Choroid plexus epithelial cell (primary cell): ENCODE data around the gene SPSB2.

Experiments used
- DNase-seq: peaks from one replicate; pipeline ENCODE4 v3.0.0-alpha.2; 2010; ENCODE audit warnings: low read depth
- H3K4me3 ChIP-seq: 2 replicates; pipeline ENCODE4 v1.5.1; 2011; ENCODE audit warnings: low read depth, mild to moderate bottlenecking, control low read depth, low read length, moderate library complexity
- TF ChIP-seq, protein P1 (sequence below): conservative IDR thresholded peaks from 2 replicates; pipeline ENCODE4 v1.5.1; 2011; ENCODE audit warnings: low read depth, mild to moderate bottlenecking, control low read depth, inconsistent platforms, low read length, moderate library complexity

SPSB2 gene

DNA sequence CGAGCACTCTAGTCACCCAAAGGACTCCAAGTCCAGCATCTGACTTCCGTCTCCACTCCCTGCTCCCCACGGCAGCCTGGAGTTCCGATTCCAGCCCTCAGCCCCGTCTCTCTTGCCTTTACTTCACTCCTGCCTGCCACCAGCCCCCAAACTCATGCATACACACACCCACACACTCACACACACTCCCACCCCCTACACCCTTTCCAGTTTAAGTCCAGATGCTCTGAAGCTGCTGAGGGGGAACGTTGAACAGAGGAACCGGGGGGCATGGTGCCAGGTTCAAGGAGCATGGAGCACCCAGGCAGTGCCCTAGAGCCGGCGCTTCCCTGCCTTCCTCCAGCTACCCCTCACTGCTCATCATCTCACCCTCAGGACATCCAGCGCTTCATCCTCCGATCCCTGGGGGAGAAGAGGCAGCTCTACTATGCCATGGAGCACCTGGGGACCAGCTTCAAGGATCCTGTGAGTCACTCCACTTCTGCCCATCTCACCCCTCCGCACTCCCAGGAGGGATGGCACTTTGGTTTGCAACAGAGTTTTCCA, 41.6 kb downstream of the SPSB2 start:
- TF ChIP-seq, protein P1, sequence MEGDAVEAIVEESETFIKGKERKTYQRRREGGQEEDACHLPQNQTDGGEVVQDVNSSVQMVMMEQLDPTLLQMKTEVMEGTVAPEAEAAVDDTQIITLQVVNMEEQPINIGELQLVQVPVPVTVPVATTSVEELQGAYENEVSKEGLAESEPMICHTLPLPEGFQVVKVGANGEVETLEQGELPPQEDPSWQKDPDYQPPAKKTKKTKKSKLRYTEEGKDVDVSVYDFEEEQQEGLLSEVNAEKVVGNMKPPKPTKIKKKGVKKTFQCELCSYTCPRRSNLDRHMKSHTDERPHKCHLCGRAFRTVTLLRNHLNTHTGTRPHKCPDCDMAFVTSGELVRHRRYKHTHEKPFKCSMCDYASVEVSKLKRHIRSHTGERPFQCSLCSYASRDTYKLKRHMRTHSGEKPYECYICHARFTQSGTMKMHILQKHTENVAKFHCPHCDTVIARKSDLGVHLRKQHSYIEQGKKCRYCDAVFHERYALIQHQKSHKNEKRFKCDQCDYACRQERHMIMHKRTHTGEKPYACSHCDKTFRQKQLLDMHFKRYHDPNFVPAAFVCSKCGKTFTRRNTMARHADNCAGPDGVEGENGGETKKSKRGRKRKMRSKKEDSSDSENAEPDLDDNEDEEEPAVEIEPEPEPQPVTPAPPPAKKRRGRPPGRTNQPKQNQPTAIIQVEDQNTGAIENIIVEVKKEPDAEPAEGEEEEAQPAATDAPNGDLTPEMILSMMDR: no peak
- no peak for DNase-seq

DNA sequence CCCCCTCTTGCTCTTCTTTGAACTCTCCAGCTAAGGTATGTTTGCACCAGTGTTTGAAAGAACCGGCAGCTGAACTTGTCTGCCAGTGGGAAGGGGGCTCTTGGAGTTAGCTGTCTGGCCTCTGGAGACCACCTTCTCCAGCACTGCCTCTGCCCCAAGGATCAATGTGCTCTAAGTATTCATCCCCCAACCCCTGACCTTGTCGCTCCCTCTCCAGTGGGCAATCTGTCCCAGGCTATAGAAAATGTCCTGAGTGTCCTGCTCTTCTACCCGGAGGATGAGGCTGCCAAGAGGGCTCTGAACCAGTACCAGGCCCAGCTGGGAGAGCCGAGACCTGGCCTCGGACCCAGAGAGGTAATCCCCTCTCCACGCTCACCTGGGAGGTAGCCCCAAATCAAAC, 42.1 kb downstream of the SPSB2 start:
- TF ChIP-seq, protein P1: no peak
- no peak overlapping the region for H3K4me3 ChIP-seq
- DNase-seq: no peak

More for the DNA sequence above, 41.6 kb downstream of the SPSB2 start:
- no peak overlapping the region for H3K4me3 ChIP-seq

DNA sequence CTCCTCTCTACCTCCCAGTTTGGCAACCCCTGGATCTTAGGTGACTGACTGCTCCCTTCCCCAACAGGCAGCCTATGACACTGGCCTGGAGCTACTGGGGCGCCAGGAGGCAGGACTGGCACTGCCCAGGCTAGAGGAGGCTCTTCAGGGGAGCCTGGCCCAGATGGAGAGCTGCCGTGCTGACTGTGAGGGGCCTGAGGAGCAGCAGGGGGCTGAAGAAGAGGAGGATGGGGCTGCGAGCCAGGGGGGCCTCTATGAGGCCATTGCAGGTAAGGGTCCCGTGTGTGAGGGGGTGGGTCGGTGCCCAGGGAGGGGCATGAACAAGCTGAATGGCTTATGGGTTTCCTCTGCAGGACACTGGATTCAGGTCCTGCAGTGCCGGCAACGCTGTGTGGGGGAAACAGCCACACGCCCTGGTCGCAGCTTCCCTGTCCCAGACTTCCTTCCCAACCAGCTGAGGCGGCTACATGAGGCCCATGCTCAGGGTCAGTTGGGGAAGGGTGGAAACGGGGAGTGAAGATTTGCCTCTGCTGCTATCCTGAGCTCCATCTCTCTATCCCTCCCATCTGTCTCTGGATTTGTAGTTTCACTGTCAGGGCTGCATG, 42.7 kb downstream of the SPSB2 start:
- no peak for DNase-seq
- TF ChIP-seq, protein P1: no peak
- H3K4me3 ChIP-seq: peak overlapping the region; percentile 8

DNA sequence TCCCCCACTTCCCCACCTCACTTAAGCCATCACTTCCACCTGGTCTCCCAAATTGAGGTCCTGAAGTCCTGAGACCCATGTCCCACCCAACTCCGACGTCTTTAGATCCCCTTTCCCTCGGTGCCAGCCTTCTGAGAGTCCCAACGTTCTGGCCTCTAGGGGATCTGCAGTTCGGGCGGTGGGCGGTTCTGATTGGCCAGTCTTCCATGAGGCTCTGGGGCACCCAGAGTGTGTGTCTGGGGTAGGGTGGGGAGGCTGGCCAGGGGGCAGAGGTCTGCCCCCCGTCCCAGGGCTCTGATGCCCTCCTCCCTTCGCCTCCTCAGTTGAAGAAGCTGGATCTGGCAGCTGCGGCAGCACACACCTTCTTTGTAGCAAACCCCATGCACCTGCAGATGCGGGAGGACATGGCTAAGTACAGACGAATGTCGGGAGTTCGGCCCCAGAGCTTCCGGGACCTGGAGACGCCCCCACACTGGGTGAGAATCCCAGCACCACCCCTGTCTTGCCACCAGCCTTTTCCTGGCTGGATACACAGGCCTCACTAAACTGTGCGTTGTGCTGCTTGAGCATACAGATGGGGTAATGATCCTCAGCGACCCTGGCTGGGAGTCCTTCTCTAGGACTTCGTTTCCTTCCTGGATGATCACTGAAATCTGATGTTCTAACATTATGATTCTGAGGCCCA, 43.4 kb downstream of the SPSB2 start:
- TF ChIP-seq, protein P1: peak; percentile 53
- H3K4me3 ChIP-seq: peak overlapping the region; percentile 93
- DNase-seq: no peak

DNA sequence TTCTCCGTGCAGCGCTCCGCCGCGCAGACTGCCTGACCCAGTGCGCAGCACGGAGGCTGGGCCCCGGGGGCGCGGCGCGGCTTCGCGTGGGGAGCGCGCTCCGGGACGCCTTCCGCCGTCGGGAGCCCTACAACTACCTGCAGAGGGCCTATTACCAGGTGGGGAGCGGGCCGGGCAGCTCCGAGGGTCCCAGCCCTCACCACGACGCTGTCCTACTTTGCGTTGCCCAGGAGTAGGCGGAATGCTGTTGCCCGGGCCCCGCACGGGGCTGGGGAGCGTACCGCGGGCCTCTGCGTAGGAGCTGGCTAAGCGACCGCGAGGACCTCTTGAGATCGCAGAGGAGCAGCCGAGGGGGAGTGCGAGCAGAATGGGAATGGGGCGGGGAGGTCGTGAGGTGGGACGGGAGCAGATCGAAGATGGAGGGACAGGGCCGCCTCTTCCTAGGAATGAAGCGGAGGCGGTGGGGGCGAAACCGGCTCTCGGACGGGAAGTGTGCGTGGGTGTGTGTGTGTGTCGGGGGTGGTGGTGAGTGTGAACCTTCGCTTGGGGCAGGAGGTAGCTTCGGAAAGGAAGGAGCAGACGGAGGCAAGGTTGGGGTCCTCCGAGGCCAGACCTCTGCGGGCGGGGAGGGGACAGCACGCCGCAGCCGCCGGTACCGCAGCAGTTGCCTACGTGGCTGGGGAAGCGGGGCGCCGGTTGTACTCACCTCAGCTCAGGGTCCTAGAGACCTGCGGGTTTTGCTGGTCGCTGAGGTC, 44.1 kb downstream of the SPSB2 start:
- TF ChIP-seq, protein P1: no peak
- peak; percentile 71 for DNase-seq
- H3K4me3 ChIP-seq: peak overlapping the region; percentile 93

DNA sequence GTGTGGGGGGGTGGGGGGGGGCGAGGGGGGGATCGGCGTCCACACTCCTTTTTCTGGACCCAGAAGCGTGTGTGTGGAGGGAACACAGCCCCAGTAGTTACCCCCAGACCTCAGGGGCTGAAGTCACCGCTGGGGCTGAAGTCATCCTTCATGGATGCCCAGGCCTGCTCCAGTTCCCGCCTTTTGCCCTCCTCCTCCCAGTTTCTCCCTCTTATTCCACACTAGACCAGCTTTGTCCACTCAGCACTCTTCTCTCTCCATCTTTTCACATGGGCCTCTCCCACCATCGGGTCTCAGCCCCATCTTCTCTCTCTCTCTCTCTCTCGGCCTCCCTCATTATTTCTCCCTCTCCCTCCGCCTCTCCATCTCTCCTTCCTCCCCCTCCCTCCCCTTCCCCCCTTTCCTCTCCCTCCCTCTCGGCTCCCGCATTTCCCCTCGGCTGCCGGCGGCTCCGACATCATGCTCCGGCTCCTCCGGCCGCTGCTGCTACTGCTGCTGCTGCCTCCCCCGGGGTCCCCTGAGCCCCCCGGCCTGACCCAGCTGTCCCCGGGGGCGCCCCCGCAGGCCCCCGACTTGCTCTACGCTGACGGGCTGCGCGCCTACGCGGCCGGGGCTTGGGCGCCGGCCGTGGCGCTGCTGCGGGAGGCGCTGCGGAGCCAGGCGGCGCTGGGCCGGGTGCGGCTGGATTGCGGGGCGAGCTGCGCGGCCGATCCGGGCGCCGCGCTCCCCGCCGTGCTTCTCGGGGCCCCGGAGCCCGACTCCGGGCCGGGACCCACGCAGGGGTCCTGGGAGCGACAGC, 44.9 kb downstream of the SPSB2 start, which contains the start of gene P3H3:
P3H3 (plus strand) TSS at position 426 of the 799 bp plus-strand sequence; CDS start at position 460, 34 bp downstream.
- TF ChIP-seq, protein P1: no peak
- peak within 1 kb of the TSS; percentile 93 for H3K4me3 ChIP-seq
- peak; percentile 39 for DNase-seq
